CD14-positive monocyte (primary cell): Measurements from ENCODE around the gene GNAT2. TPM values are rescaled to one million over a fixed set of nuclear protein-coding genes. Genes with fewer than 3 reads are reported as not detected.
A peak's percentile ranks its signal among the peaks of the same experiment; 100 is the strongest.
"Not testable (repeated sequence)": the region's sequence is repeated elsewhere in the genome, so short reads cannot be mapped to it uniquely, and the experiment has no call there.

ENCODE experiments used
- DNase-seq, 3 donors: peaks; one replicate each; pipeline ENCODE4 v3.0.0-alpha.2; 2011 to 2022
- H2AFZ ChIP-seq: 2 replicates; pipeline ENCODE4 v1.6.0; 2012; ENCODE audit warnings: mild to moderate bottlenecking, low read depth, low read length, inconsistent platforms; ENCODE audit not compliant: insufficient read depth, poor library complexity, severe bottlenecking
- H3K27ac ChIP-seq, 2 donors: 1 replicate in 1 of 2; 2 replicates in 1 of 2; pipeline ENCODE4 v1.5.1; 2012 to 2013; ENCODE audit warnings: low read length in 2 of 2, control low read depth in 1 of 2, inconsistent platforms in 1 of 2, low read depth in 1 of 2, mild to moderate bottlenecking in 1 of 2
- H3K27me3 ChIP-seq, 2 donors: one replicate each; pipeline versions ENCODE4 v1.6.0 to v1.6.1; 2011 to 2013; ENCODE audit warnings: low read length in 2 of 2; ENCODE audit not compliant: control insufficient read depth in 2 of 2, insufficient read depth in 2 of 2
- H3K36me3 ChIP-seq, 2 donors: replicated peaks in 1 of 2; 1 replicate in 1 of 2; 2 replicates in 1 of 2; pipeline versions ENCODE4 v1.5.1 to v1.6.1; 2012 to 2013; ENCODE audit warnings: low read length in 2 of 2, control low read depth in 1 of 2, inconsistent platforms in 1 of 2, mild to moderate bottlenecking in 1 of 2; ENCODE audit not compliant: insufficient read depth in 2 of 2, control insufficient read depth in 1 of 2
- H3K4me1 ChIP-seq, 2 donors: 1 replicate in 1 of 2; 2 replicates in 1 of 2; pipeline versions ENCODE4 v1.5.1 to v1.6.1; 2012 to 2013; ENCODE audit warnings: low read length in 2 of 2, control low read depth in 1 of 2, inconsistent platforms in 1 of 2, mild to moderate bottlenecking in 1 of 2, moderate library complexity in 1 of 2; ENCODE audit not compliant: insufficient read depth in 2 of 2, control insufficient read depth in 1 of 2
- H3K4me2 ChIP-seq: replicated peaks from 2 replicates; pipeline ENCODE3; 2012; ENCODE audit warnings: low read length, moderate library complexity, mild to moderate bottlenecking; ENCODE audit not compliant: poor library complexity, severe bottlenecking; ENCODE audit errors: extremely low read depth
- H3K4me3 ChIP-seq, 3 experiments: fragments of 200-600 bp in 1 of 3; sonication (generic) in 1 of 3; replicated peaks in 1 of 3; 1 replicate in 2 of 3; 2 replicates in 1 of 3; pipeline ENCODE4 v1.5.1; 2011 to 2013; ENCODE audit warnings: low read length in 3 of 3, mild to moderate bottlenecking in 3 of 3, control low read depth in 2 of 3, low read depth in 2 of 3, inconsistent platforms in 1 of 3, moderate library complexity in 1 of 3
- H3K79me2 ChIP-seq: 2 replicates; pipeline ENCODE4 v1.6.0; 2012; ENCODE audit warnings: mild to moderate bottlenecking, control low read depth, inconsistent platforms, low read length, moderate library complexity; ENCODE audit not compliant: insufficient read depth
- H3K9ac ChIP-seq: 2 replicates; pipeline ENCODE4 v1.6.0; 2017; ENCODE audit warnings: low read length, mild to moderate bottlenecking; ENCODE audit not compliant: insufficient read depth, poor library complexity, severe bottlenecking
- H3K9me3 ChIP-seq, 2 donors: replicated peaks in 1 of 2; 1 replicate in 1 of 2; 2 replicates in 1 of 2; pipeline versions ENCODE4 v1.5.1 to v1.6.1; 2012 to 2013; ENCODE audit warnings: low read length in 2 of 2, control low read depth in 1 of 2; ENCODE audit not compliant: control insufficient read depth in 1 of 2, insufficient read depth in 1 of 2
- H4K20me1 ChIP-seq: 2 replicates; pipeline ENCODE4 v1.6.0; 2012; ENCODE audit warnings: mild to moderate bottlenecking, low read length, control low read depth, moderate library complexity; ENCODE audit not compliant: insufficient read depth
- H3K27ac Mint-ChIP-seq, 7 donors: one replicate each; pipeline ENCODE4 v1.8.0; 2020; ENCODE audit warnings: mild to moderate bottlenecking in 7 of 7, mixed read lengths in 7 of 7, moderate library complexity in 6 of 7, inconsistent platforms in 2 of 7
- H3K27me3 Mint-ChIP-seq, 3 donors: one replicate each; pipeline ENCODE4 v1.8.0; 2021 to 2022; ENCODE audit warnings: low read depth in 3 of 3, mild to moderate bottlenecking in 3 of 3, mixed read lengths in 3 of 3, moderate library complexity in 3 of 3, inconsistent platforms in 1 of 3
- H3K36me3 Mint-ChIP-seq, 2 donors: one replicate each; pipeline ENCODE4 v1.8.0; 2020; ENCODE audit warnings: mixed read lengths in 2 of 2, inconsistent platforms in 1 of 2, mild to moderate bottlenecking in 1 of 2
- H3K4me1 Mint-ChIP-seq: one replicate; pipeline ENCODE4 v1.8.0; 2020; ENCODE audit warnings: mild to moderate bottlenecking, mixed read lengths
- H3K4me3 Mint-ChIP-seq, 2 donors: one replicate each; pipeline ENCODE4 v1.8.0; 2020; ENCODE audit warnings: mild to moderate bottlenecking in 2 of 2, mixed read lengths in 2 of 2, moderate library complexity in 1 of 2
- H3K9me3 Mint-ChIP-seq, 7 donors: one replicate each; pipeline ENCODE4 v1.8.0; 2020 to 2022; ENCODE audit warnings: mixed read lengths in 7 of 7, mild to moderate bottlenecking in 6 of 7, moderate library complexity in 6 of 7, inconsistent platforms in 2 of 7
- WGBS: methylation state at CpG from one replicate; pipeline ENCODE4 v1.1.5; 2013; ENCODE audit warnings: missing lambda C conversion rate; ENCODE audit not compliant: insufficient coverage; 5-methylcytosine and 5-hydroxymethylcytosine counted together
- intact Hi-C, 2 donors: fragments of 100-400 bp; cut with micrococcal nuclease; formaldehyde crosslinking; loops; one replicate each; pipeline versions ENCODE4 v1.15.0 to v1.15.1; 2023
- polyA plus RNA-seq, 3 donors: library from polyadenylated mRNA; depleted of rRNA in 1 of 3; unstranded in 2 of 3; stranded (reverse) in 1 of 3; fragments of 300-500 nt in 2 of 3; fragments of >200 nt in 1 of 3; fragmentation: Illumina TruSeq in 2 of 3; gene quantifications; 1 replicate in 2 of 3; 2 replicates in 1 of 3; pipeline ENCODE4 v1.2.3, GENCODE V29; 2012 to 2021
- TF ChIP-seq, protein P1 (sequence below): fragments of 200-600 bp; IDR thresholded peaks from one replicate; pipeline ENCODE4 v1.8.0; 2022; ENCODE audit warnings: antibody characterized with exemption, mild to moderate bottlenecking

Gene GNAT2
- polyA plus RNA-seq, 3 donors, result 0.05 TPM; not detected in 2

DNA sequence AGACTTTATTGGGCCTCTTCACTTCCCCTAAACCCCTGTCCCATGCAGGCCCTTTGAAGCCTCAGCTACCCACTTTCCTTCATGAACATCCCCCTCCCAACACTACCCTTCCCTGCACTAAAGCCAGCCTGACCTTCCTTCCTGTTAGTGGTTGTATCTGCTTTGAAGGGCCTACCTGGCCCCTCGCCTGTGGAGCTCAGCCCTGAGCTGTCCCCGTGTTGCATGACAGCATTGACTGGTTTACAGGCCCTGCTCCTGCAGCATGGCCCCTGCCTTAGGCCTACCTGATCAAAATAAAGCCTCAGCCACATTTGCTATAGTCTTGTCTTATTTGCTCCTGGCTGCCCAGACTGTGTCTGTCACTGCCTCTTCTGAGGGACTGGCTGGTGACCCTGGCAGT lies 42.0 kb upstream of the GNAT2 start:
- Mint-ChIP-seq H3K27ac (peak overlapping the region in 1 of 7 donors; percentile 1), H3K9me3 (peaks cover 0 to 1% (median 0%) of the 10 kb centered on the region in 7 donors)
- no peak for DNase-seq

DNA sequence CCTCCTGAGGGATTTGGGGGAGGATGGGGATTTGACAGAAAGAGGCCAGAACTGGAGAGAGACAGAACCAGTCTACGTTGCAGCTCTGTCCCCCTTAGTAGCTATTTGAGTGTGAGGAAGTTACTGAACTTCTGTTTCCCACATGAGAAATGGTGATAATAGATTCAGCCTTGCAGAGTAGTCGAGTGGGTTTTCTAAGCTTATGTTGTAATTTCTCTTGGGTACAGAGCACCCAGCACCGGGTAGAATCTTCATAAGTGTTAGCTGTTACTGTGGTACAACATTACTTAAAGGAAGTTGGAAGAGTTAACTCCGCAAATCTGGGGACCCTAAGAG lies 41.2 kb upstream of the GNAT2 start:
- H3K9ac ChIP-seq, H3K4me3 Mint-ChIP-seq, H3K36me3 ChIP-seq, H3K27me3 Mint-ChIP-seq, H3K4me3 ChIP-seq, H3K79me2 ChIP-seq, H2AFZ ChIP-seq, DNase-seq, H3K27ac ChIP-seq, H3K4me2 ChIP-seq, H3K27me3 ChIP-seq, intact Hi-C loops, H4K20me1 ChIP-seq, H3K9me3 Mint-ChIP-seq, H3K9me3 ChIP-seq: not testable (repeated sequence)
- H3K4me1 Mint-ChIP-seq, result peaks cover 54% of the 10 kb centered on the region
- peak overlapping the region in 1 of 7 donors; percentile 16 for H3K27ac Mint-ChIP-seq
- H3K4me1 ChIP-seq, result peaks cover 35 to 42% of the 10 kb centered on the region in 2 donors
- WGBS, result no CpG with 5 or more reads among the region's 4 CpGs
- peaks cover 8 to 14% of the 10 kb centered on the region in 2 donors for H3K36me3 Mint-ChIP-seq

More for the DNA sequence above, 42.0 kb upstream of the GNAT2 start:
- Mint-ChIP-seq H3K36me3 (peaks cover 8 to 14% of the 10 kb centered on the region in 2 donors), H3K4me1 (peaks cover 47% of the 10 kb centered on the region), H3K27me3 (peaks cover 0 to 4% (median 3%) of the 10 kb centered on the region in 3 donors), H3K4me3 (no peak overlapping the region)
- H4K20me1 ChIP-seq, result no peaks in the 10 kb centered on the region
- peaks cover 31 to 37% of the 10 kb centered on the region in 2 donors for H3K4me1 ChIP-seq
- no peaks in the 10 kb centered on the region for H3K27me3 ChIP-seq
- peaks cover 0 to 3% of the 10 kb centered on the region in 2 donors for H3K36me3 ChIP-seq
- H3K4me3 ChIP-seq, result no peak overlapping the region
- no peaks in the 10 kb centered on the region for H3K79me2 ChIP-seq
- WGBS, result 75% methylated on average over 2 of the region's 2 CpGs
- no peak overlapping the region for H3K9ac ChIP-seq
- no peak overlapping the region for H2AFZ ChIP-seq
- TF ChIP-seq, protein P1, sequence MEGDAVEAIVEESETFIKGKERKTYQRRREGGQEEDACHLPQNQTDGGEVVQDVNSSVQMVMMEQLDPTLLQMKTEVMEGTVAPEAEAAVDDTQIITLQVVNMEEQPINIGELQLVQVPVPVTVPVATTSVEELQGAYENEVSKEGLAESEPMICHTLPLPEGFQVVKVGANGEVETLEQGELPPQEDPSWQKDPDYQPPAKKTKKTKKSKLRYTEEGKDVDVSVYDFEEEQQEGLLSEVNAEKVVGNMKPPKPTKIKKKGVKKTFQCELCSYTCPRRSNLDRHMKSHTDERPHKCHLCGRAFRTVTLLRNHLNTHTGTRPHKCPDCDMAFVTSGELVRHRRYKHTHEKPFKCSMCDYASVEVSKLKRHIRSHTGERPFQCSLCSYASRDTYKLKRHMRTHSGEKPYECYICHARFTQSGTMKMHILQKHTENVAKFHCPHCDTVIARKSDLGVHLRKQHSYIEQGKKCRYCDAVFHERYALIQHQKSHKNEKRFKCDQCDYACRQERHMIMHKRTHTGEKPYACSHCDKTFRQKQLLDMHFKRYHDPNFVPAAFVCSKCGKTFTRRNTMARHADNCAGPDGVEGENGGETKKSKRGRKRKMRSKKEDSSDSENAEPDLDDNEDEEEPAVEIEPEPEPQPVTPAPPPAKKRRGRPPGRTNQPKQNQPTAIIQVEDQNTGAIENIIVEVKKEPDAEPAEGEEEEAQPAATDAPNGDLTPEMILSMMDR, result no peak
- H3K4me2 ChIP-seq, result no peak overlapping the region
- no peak overlapping the region for H3K27ac ChIP-seq
- H3K9me3 ChIP-seq, result no peaks in the 10 kb centered on the region
- intact Hi-C loops, result no loop called here
